ENCODE data around the gene RFC3.

- TF ChIP-seq CTCF (IDR thresholded peaks at IDR 0.05) = no peak
- TF ChIP-seq POLR2A (IDR thresholded peaks at IDR 0.05) = no peak
Observed at GRCh38 chr13:33775339-33776108, 42.4 kb upstream of the RFC3 start.
